Measurements from ENCODE around the gene RBBP9.
"Not testable (repeated sequence)": the region's sequence is repeated elsewhere in the genome, so short reads cannot be mapped to it uniquely, and the experiment has no call there.

RBBP9 gene

DNA sequence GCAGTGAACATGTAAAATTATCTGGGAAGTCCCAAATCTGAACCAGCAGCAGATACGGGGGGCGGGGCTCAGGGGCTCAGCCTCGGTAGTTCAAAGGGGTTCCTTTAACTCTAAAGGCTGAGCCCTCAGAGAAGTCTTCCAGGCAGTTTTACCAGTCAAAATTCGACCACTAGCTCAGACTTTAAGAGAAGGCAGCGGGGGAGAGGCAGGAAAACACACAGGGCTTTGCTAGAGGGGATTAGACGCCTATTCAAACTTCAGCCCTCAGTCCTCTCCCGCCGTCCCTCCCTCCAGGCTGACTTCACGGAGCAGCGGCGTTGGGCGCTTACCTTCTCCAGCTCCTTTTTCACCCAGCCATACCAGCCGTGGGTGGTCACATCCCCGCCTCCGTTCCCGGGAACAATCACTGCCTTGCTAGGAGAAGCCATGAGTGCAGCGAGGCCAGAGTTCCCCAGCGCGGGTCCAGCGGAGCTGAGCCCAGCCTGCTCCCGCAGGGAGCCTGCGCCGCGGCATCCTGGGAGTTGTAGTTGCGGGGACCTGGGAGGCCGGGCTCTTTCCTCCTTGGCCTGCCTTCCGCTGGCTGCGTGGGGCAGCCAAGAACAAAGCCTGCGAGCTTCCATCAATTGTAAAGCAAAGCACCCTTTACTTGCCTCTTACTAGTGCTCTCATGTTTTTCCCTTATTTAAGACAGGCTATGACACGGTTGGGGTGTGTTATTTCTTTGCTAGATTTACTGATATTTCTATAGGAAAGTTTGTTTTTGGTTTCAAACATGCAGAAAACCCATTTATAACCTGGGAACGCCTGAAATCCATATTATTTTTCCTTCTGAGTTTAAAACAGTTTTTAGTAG, at the start of gene RBBP9:
Gene RBBP9 (minus strand): TSS at position 486 of the 853 bp plus-strand sequence. CDS start 58 bp downstream, at position 428.
- peak; percentile 50 for DNase-seq (ENCODE audit: low read depth)

- no peak for DNase-seq (ENCODE audit: low read depth)
Observed at GRCh38 chr20:18545566-18545965, 48.5 kb upstream of the RBBP9 start.

GRCh38 chr20:18543932-18544331, 46.9 kb upstream of the RBBP9 start:
- no peak for DNase-seq (ENCODE audit: low read depth)

DNA sequence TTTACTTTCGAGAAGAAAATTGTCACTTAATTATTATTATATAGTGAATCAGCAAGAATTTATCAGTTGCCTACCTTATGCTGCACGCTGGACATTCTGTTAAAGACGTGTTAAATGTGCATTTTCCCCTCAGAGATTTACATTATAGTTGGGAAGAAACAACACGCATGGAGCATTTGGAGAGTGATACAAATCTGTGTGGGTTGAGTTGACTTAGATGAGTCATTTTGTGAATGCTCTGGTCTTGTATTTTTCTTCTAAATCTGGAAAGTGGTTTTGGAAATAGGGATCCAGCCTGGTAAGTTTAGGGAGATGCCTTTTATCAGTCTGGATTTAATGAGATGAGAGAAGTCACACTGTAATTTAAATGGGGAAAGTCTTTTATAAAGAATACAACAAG, 46.2 kb upstream of the RBBP9 start:
- no peak for DNase-seq (ENCODE audit: low read depth)

GRCh38 chr20:18541741-18542140, 44.7 kb upstream of the RBBP9 start:
- no peak for DNase-seq (ENCODE audit: low read depth)

- DNase-seq (ENCODE audit: low read depth) = no peak
Observed at GRCh38 chr20:18537651-18538050, 40.6 kb upstream of the RBBP9 start.

DNA sequence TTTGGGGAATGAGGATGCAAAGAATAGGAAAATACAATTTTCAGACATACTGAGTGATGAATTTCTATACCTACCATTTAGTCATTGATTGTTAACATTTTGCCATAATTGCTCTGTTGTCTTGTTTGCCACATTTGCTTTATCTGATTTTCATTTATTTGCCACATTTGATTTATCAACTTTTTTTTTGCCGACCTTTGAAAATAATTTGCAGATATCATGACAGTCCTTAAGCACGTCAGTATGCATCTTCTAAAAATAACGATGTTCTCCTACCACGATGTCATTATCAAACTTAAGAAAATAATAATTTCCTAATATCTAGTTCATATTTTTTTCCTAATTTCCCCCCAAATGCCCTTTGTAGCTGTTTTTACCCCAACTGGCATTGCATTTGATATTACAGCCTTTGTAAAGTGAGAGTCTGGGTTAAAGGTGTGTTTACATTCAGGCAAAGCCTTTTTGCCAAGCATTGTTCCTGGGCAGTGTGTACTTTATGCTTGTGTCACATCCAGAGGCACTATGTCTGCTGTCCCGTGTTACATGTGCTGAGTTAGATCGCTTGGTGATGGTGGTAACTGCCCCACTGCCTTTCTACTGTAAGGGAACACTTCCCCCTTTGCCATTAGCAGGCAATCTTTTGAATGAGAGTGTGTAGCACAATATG, 37.1 kb upstream of the RBBP9 start:
- no peak for DNase-seq (ENCODE audit: low read depth)

- DNase-seq (ENCODE audit: low read depth) = no peak
Observed at GRCh38 chr20:18533491-18533890, 36.5 kb upstream of the RBBP9 start.

DNA sequence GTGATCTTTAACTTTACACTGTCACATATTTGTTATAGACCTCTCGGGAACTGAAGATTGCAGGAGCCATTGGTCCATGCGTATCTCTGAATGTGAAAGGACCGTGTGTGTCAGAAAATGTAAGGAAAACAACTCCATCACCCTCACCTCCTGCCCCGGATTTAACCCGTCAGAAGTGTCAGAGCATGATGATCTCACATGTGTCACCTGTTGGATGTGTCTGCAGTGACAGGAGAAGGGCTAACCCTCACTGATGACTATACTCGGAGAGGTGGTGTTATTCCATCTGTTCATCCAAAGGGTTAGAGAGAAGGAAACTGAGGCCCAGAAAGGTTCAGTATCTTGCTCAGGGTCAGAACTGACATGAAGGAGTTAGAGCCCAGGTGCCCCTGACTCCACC, 35.6 kb upstream of the RBBP9 start:
- DNase-seq (ENCODE audit: low read depth) = no peak

GRCh38 chr20:18529041-18529440, 32.0 kb upstream of the RBBP9 start:
- no peak for DNase-seq (ENCODE audit: low read depth)

GRCh38 chr20:18527836-18528235, 30.8 kb upstream of the RBBP9 start:
- no peak for DNase-seq (ENCODE audit: low read depth)

DNA sequence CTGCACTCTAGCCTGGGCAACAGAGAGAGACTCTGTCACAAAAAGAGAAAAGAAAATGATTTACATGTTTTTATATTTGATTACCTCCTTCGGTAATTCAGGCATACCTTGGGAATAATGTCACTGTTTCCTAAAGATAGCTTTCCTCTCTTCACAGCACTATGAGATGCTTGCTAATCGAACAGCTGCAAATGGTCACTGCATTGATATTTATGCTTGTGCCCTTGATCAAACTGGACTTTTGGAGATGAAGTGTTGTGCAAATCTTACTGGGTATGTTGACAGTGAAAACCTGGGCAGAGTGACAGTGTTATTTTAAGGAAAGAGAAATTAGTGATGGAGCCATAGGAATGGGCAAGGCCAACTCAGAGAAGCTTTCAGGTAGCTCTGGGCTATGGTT, 30.3 kb upstream of the RBBP9 start:
- no peak for DNase-seq (ENCODE audit: low read depth)

GRCh38 chr20:18526761-18527160, 29.7 kb upstream of the RBBP9 start:
- DNase-seq (ENCODE audit: low read depth) = not testable (repeated sequence)

DNA sequence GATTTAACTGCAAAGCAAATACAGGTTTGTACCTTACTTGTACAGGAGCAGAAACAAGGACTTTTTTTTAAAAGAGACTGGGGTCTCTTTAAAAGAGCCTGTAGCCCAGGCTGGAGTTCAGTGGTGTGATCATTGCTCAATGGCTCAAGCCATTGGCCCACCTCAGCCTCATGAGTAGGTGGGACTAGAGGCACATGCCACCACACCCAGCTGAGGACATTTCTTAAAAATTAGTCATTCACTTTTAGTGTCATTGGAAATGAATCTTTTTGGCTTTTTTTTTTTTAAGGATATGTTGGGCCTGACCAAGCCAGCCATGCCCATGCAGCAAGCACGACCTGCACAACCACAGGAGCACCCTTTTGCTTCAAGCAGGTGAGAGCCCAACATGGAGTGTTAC, 27.6 kb upstream of the RBBP9 start:
- no peak for DNase-seq (ENCODE audit: low read depth)

GRCh38 chr20:18523066-18523465, 26.0 kb upstream of the RBBP9 start:
- no peak for DNase-seq (ENCODE audit: low read depth)

DNA sequence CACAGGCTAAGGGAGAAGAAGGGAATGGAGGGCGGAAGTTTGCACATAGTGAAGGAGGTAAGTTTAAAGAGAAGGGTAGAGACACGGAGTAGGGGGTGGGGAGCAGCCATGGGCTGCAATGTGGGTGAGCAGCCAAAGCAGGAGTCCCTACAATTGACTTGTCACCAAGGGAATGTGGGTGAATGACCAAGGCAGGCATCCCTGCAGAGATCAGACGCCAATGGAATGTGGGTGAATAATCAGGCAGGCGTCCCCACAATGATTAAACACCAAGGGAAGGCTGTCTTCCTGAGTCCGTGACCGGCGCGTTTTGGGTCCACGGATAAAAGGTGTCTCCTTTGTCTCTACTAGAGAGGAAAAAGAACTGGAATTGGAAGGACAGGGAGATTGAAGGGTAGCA, 25.0 kb upstream of the RBBP9 start:
- DNase-seq (ENCODE audit: low read depth) = not testable (repeated sequence)

- DNase-seq (ENCODE audit: low read depth) = no peak
Observed at GRCh38 chr20:18515973-18516372, 18.9 kb upstream of the RBBP9 start.

GRCh38 chr20:18514127-18514526, 17.1 kb upstream of the RBBP9 start:
- no peak for DNase-seq (ENCODE audit: low read depth)

DNA sequence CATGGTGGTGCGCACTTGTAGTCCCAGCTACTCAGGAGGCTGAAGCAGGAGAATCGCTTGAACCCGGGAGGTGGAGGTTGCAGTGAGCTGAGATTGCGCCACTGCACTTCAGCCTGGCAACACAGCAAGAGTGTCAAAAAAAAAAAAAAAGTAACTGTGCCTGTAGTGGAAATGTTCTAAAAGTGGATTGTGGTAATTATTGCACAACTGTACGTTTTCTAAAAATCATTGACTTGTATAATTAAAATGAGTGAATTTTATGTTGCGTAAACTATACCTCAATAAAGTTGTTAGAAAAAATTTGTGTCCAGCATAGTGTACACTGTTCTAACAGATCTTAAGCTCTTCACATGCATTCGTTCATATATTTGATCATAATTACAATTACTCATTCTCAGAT, 16.2 kb upstream of the RBBP9 start:
- no peak for DNase-seq (ENCODE audit: low read depth)

DNA sequence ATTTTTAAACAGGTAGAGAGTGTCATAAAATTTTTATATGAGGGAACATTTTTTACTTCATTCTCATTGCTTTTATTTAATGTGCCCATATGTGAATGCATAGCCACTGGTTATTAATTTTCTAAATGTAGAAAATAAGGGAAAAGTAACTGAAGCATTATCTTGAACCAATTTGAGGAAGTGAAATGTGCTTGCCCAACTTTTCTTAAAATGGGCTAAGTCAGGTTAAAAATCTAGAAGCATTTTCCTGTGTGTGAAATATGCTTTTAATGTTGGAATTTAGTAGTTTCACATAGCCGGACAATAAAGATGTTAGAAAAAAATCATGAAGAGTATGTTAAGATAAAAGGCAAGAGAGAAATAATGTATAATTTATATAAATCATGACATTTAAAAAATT, 14.5 kb upstream of the RBBP9 start:
- no peak for DNase-seq (ENCODE audit: low read depth)

DNA sequence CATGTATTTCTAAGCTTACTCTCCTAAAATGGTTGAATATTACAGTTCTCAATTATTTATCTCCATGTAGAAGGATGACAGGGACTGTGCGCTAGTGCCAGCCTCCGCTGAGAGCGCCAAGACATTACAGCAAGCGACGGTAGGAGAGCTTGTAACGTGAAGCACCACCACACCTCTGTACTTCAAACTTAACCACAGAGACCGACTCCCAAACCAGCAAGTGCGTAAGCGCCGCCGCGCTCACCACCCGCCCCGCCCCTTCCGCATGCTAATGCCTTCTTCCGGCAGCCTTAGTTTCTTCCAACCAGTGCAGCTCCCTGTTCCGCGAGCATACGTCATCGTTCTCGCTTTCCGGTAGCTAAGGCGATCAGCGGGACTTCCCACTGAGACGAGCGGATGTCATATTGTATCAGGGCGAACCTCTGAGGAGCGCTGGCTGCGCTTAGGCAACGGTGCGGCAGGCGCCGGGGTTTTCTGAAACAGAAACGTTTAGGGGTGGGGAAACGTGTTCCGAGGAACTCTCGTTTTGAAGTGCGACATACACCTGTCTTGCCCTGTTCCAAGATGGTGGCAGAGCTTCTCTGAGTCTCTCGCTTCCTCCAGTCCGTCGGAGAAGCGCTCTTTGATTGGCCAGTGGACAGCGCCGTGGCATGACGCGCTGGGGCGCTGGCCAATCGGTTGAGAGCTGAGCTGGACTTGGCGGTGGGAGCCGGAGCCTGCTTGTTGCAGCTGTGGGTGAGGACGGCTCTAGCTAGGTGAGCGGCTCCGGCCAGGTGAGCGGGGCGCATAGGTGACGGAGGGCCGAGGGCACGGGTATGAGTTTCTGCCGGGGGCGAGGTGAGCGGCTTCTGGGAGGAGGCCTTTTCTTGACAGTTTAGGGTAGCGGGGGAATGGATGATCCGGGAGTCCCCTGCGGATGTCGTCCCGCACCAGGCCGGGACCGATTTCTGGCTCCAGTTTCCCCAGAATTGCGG, 10.5 kb upstream of the RBBP9 start, which contains the start of gene SEC23B:
Gene SEC23B (plus strand): TSS at position 723 of the 974 bp plus-strand sequence. CDS start 2,896 bp downstream, outside the sequence.
- DNase-seq (ENCODE audit: low read depth) = peak; percentile 96

DNA sequence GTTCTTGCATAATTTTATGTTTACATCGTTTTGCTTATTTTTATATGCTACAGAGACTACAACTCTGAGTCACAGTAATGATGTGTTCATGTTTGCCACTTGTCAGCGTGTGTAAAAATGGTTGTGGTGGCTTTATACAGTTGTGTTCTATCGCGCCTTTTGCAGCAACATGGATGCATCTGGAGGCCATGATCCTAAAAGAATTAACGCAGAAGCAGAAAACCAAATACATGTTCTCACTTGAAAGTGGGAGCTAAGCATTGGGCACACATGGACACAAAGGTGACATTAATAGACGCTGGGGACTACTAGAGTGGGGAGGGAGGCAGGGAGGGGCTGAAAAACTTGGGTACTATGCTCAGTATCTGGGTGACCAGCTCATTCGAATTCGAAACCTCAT, 9.7 kb upstream of the RBBP9 start:
- DNase-seq (ENCODE audit: low read depth) = no peak

Data from stimulated activated CD8-positive, alpha-beta memory T cell treated with anti-CD3 and anti-CD28 coated beads, Interleukin-15, amount 100 ng/mL, for 1 hour (primary cell).